HepG2 (cell line): ENCODE data around the gene EDA2R.

Experiments used
- BHLHE40 ChIP-seq: IDR thresholded peaks from 2 replicates; pipeline ENCODE4 v1.6.1; 2011; ENCODE audit warnings: low read length, improper control_type of control experiment
- CEBPB ChIP-seq: IDR thresholded peaks from 2 replicates; pipeline ENCODE4 v1.6.1; 2011; ENCODE audit warnings: low read depth, low read length, improper control_type of control experiment, borderline replicate concordance
- GLI4 ChIP-seq: sonication (generic); formaldehyde crosslinking; IDR thresholded peaks from 2 replicates; pipeline ENCODE4 v1.5.1; 2020; ENCODE audit warnings: missing genetic modification reagents, mild to moderate bottlenecking, moderate library complexity, borderline replicate concordance
- NFE2L1 ChIP-seq: sonication (generic); formaldehyde crosslinking; IDR thresholded peaks from 2 replicates; pipeline ENCODE4 v1.4.0; 2020; ENCODE audit warnings: missing genetic modification reagents, mild to moderate bottlenecking, borderline replicate concordance
- PAX8 ChIP-seq: sonication (generic); formaldehyde crosslinking; IDR thresholded peaks from 2 replicates; pipeline ENCODE4 v1.8.0; 2022; ENCODE audit warnings: mild to moderate bottlenecking, missing genetic modification reagents, borderline replicate concordance
- ZC3H4 ChIP-seq: sonication (generic); formaldehyde crosslinking; IDR thresholded peaks from 2 replicates; pipeline ENCODE4 v1.4.0; 2020; ENCODE audit warnings: missing genetic modification reagents, borderline replicate concordance
- ZFP36 ChIP-seq: fragments of 150-350 bp; IDR thresholded peaks from 2 replicates; pipeline ENCODE4 v1.6.1; 2018; ENCODE audit warnings: borderline replicate concordance, low read length, low read depth; ENCODE audit not compliant: partially characterized antibody
- ZNF253 ChIP-seq: sonication (generic); formaldehyde crosslinking; IDR thresholded peaks from 2 replicates; pipeline ENCODE4 v1.8.0; 2022; ENCODE audit warnings: mild to moderate bottlenecking, missing genetic modification reagents, borderline replicate concordance
- ZNF790 ChIP-seq: sonication (generic); formaldehyde crosslinking; IDR thresholded peaks from 2 replicates; pipeline ENCODE4 v1.8.0; 2022; ENCODE audit warnings: missing genetic modification reagents, mild to moderate bottlenecking, borderline replicate concordance
- TF ChIP-seq, protein P1 (sequence below): sonication (generic); formaldehyde crosslinking; IDR thresholded peaks from 2 replicates; pipeline ENCODE4 v1.4.0; 2020; ENCODE audit warnings: missing genetic modification reagents
- TF ChIP-seq, protein P2 (sequence below): sonication (generic); formaldehyde crosslinking; IDR thresholded peaks from 2 replicates; pipeline ENCODE4 v1.5.0; 2020; ENCODE audit warnings: mild to moderate bottlenecking, missing genetic modification reagents, moderate library complexity
- TF ChIP-seq, protein P3 (sequence below): sonication (generic); formaldehyde crosslinking; IDR thresholded peaks from 2 replicates; pipeline ENCODE4 v1.4.0; 2020; ENCODE audit warnings: missing genetic modification reagents

DNA sequence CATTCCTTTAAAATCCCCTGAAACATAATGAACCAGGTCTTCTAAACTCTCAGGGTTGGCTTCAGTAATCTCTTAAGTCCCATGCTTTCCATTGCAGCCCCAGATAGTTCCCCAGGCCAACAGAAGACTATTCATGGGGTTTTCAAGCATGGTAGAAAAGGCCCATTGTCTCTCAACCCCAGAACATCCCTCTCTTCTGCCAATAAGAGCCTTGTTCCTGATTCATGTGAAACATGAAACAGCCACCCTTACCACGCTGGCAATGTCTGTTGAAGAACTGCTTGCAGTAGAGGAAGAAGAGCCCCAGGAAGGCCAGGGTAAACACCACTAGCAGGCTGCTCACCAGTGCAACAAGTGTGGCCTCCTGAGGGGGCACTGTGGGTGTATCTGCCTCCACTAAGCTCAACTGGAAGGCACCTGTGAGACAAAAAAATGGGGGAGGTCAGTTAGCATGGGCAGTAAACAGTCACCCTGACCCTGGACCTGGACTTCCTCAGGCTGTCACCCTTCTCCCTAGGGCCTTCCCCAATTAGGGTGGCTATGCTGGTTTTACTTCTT is 36.4 kb downstream of the EDA2R start:
- no peak for TF ChIP-seq ZNF253
- no peak for TF ChIP-seq GLI4 (CRISPR knock-in tag)
- TF ChIP-seq PAX8 (CRISPR knock-in tag) = no peak
- TF ChIP-seq, protein P1, sequence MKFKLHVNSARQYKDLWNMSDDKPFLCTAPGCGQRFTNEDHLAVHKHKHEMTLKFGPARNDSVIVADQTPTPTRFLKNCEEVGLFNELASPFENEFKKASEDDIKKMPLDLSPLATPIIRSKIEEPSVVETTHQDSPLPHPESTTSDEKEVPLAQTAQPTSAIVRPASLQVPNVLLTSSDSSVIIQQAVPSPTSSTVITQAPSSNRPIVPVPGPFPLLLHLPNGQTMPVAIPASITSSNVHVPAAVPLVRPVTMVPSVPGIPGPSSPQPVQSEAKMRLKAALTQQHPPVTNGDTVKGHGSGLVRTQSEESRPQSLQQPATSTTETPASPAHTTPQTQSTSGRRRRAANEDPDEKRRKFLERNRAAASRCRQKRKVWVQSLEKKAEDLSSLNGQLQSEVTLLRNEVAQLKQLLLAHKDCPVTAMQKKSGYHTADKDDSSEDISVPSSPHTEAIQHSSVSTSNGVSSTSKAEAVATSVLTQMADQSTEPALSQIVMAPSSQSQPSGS (CRISPR knock-in tag) = no peak
- no peak for TF ChIP-seq ZNF790
- no peak for TF ChIP-seq ZC3H4
- TF ChIP-seq ZFP36 = no peak
- TF ChIP-seq, protein P2, sequence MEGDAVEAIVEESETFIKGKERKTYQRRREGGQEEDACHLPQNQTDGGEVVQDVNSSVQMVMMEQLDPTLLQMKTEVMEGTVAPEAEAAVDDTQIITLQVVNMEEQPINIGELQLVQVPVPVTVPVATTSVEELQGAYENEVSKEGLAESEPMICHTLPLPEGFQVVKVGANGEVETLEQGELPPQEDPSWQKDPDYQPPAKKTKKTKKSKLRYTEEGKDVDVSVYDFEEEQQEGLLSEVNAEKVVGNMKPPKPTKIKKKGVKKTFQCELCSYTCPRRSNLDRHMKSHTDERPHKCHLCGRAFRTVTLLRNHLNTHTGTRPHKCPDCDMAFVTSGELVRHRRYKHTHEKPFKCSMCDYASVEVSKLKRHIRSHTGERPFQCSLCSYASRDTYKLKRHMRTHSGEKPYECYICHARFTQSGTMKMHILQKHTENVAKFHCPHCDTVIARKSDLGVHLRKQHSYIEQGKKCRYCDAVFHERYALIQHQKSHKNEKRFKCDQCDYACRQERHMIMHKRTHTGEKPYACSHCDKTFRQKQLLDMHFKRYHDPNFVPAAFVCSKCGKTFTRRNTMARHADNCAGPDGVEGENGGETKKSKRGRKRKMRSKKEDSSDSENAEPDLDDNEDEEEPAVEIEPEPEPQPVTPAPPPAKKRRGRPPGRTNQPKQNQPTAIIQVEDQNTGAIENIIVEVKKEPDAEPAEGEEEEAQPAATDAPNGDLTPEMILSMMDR (CRISPR knock-in tag) = no peak
- TF ChIP-seq NFE2L1 (CRISPR knock-in tag) = no peak
- no peak for TF ChIP-seq CEBPB
- TF ChIP-seq BHLHE40 = no peak
- TF ChIP-seq, protein P3, sequence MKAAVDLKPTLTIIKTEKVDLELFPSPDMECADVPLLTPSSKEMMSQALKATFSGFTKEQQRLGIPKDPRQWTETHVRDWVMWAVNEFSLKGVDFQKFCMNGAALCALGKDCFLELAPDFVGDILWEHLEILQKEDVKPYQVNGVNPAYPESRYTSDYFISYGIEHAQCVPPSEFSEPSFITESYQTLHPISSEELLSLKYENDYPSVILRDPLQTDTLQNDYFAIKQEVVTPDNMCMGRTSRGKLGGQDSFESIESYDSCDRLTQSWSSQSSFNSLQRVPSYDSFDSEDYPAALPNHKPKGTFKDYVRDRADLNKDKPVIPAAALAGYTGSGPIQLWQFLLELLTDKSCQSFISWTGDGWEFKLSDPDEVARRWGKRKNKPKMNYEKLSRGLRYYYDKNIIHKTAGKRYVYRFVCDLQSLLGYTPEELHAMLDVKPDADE (CRISPR knock-in tag) = no peak
